ENCODE data around the gene CYP3A4.
"Not testable (repeated sequence)": the region's sequence is repeated elsewhere in the genome, so short reads cannot be mapped to it uniquely, and the experiment has no call there.

Gene CYP3A4

GRCh38 chr7:99791667-99792369 lies 7.8 kb upstream of the CYP3A4 start:
- no peak for DNase-seq

DNA sequence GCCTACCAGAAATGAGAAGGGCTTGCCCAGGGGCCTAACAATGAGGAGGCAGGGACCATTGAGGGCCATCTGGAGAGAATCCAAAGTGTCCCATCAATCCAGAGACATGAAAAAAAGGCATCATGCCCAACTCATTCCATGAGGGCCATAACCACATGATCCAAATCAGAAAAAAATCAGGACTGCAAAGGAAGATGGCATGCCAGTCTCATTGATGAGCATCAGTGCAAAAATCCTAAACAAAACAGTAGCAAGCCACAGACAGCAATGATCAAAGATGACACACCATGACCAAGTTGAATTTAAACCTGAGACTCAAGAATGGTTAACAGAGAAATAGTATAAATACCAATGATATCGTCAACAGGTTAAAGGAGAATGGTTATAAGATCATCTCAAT lies 7.0 kb upstream of the CYP3A4 start:
- DNase-seq: no peak

- no peak for DNase-seq
Observed at GRCh38 chr7:99790407-99790806, 6.4 kb upstream of the CYP3A4 start.

DNA sequence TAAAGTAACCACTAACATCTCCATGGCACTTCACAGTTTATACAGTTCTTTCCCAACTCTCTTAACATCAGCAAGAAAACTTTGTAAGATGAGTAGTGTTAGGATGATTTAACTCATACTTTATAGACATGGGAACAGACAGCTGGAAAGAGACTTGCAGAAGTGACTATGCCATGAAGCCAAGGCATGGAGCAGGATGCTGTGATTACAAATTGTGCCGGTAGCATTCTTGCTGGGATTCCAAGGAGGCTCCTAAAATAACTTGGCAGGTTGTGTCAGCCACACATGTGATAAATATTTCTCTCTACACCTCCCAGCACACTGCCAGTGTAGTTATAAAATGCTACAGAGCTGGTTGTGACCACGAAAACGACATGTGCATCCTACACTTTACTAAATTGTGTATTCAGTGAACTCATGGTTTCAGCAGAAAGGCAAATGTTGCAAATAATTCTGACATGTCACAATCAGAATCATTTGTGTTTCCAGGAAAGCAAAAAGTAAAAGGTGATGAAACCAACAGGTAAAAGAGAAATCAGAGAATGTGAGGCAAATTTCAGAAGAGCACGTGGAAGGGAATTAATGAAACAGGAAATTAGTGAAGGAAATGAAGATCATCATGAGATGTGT lies 5.6 kb upstream of the CYP3A4 start:
- DNase-seq: no peak

DNA sequence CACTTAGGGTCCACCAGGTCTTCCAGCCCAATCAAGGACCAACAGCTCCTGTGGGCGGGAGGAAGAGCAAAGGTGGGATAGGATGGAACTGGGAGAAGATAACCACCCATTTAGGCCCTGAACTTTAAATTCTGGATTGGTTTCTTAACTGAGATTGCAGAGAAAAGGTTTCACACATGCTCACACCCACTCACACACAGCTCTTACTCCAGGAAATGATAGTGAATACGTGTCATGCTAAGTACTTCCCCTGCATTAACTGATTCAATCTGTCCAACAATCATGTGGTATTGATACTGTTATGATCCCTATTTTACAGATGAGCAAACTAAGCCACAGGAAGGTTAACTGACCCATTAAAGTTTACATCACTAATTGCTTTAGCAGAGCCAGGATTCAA lies 4.6 kb upstream of the CYP3A4 start:
- no peak for DNase-seq

GRCh38 chr7:99786726-99787335 lies 2.8 kb upstream of the CYP3A4 start:
- DNase-seq: no peak

DNA sequence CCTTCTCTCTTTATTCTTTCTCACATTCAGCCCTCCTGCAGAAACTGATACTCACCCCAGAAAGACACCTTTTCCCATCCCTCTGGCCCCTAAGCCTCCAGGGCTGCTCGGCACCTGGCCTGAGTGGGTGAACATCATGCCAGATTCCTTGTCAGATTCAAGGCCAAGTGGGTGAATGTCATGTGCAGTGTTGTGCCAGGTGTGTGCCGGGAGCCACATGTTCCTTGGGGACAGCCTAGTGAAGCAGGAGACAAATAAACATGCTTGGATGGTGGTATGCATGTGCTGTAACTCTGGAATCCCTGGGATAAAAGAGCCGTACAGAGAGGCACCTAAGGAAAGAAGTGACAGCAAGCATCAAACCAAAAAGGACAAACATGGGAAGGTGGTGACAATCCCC lies 1.7 kb upstream of the CYP3A4 start:
- DNase-seq: not testable (repeated sequence)

GRCh38 chr7:99782012-99782953 lies 1.7 kb downstream of the CYP3A4 start:
- DNase-seq: no peak

- DNase-seq: no peak
Observed at GRCh38 chr7:99780588-99780987, 3.4 kb downstream of the CYP3A4 start.

DNA sequence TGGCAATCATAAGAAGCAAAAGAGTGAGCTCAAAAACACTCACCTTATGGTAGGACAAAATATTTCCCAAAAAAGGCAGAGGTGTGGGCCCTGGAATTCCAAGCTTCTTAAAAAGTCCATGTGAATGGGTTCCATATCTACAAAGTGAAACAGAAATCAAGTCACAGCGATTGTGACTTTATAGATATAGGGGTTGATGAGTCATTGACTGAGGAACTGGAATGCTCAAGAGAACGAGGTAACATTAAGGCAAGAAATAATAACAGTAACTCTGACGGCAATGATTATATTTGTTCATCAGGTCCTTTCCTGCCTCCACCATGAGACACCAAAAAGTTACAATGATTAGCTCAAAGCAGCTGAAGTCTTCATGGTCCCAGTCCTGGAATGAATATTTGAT lies 4.0 kb downstream of the CYP3A4 start:
- DNase-seq: no peak

GRCh38 chr7:99778880-99779279 lies 5.1 kb downstream of the CYP3A4 start:
- DNase-seq: no peak

DNA sequence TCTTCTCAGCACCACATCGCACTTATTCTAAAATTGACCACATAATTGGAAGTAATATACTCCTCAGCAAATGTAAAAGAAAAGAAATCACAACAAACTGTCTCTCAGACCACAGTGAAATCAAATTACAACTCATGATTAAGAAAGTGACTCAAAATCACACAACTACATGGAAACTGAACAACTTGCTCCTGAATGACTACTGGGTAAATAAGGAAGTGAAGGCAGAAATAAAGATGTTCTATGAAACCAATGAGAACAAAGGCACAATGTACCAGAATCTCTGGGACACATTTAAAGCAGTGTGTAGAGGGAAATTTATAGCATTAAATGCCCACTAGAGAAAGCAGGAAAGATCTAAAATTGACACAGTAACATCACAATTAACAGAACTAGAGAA lies 10.6 kb downstream of the CYP3A4 start:
- not testable (repeated sequence) for DNase-seq

DNA sequence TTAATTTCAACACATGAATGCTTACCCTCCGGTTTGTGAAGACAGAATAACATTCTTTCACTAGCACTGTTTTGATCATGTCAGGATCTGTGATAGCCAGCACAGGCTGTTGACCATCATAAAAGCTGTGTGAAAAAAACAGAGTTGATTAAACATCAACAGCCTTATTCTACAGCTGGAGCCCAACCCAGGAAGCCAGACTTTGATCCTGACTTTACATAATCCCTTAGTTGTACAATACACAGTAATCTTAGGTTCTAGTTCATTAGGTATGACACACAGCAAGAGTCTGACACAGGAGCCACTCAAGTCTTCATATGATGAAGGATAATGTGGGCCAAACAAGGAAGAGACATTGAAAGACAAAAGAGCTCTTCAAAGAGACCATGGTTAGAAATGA lies 11.4 kb downstream of the CYP3A4 start:
- DNase-seq: no peak

- not testable (repeated sequence) for DNase-seq
Observed at GRCh38 chr7:99769494-99769893, 14.5 kb downstream of the CYP3A4 start.

GRCh38 chr7:99768471-99768870 lies 15.5 kb downstream of the CYP3A4 start:
- DNase-seq: no peak

- DNase-seq: no peak
Observed at GRCh38 chr7:99767662-99768061, 16.3 kb downstream of the CYP3A4 start.

DNA sequence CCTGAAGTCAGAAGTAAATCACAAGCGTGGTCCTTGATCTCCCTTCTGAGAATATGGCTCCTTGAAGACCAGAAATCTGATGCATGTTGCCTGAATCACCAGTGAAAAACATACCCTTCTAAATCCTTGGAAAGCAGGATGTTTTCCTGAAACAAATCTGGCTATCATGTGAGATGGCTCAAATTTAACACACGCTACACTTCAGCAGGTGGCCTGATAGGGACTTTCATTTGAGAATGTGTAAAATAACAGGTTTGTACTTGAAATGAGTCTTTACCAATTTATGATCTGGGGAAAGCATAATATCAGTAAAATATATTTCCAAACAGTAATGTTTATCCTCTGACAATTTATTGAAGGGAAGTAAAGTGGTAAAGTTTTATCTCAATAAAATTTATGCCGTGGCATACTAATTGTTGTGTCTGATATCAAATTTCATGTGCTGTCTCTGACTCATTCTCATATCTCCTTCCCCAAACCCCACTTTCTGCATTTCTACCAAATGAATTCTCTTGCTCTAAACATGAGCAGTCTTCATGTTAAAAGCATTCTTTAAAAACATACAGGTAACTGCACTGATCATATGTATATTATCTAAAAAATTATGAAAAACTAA lies 17.4 kb downstream of the CYP3A4 start:
- DNase-seq: no peak

GRCh38 chr7:99764478-99764877 lies 19.5 kb downstream of the CYP3A4 start:
- no peak for DNase-seq

GRCh38 chr7:99762680-99763327 lies 21.2 kb downstream of the CYP3A4 start:
- no peak for DNase-seq

GRCh38 chr7:99755085-99755484 lies 28.9 kb downstream of the CYP3A4 start:
- DNase-seq: no peak

GRCh38 chr7:99752356-99752755 lies 31.6 kb downstream of the CYP3A4 start:
- DNase-seq: no peak

Data from stimulated activated CD4-positive, alpha-beta T cell treated with anti-CD3 and anti-CD28 coated beads, Interleukin-4, amount 100 ng/mL, for 4 hours (primary cell).